HG03354 (cell line): ENCODE data around the gene ANKDD1A.
A peak's percentile ranks its signal among the peaks of the same experiment; 100 is the strongest.

Experiments
- ATAC-seq: cut with Tn5 transposase; IDR thresholded peaks from one replicate; pipeline ENCODE4 v1.9.1; 2021; ENCODE audit warnings: mild to moderate bottlenecking; ENCODE audit not compliant: unreplicated experiment, poor library complexity, severe bottlenecking

ANKDD1A gene

GRCh38 chr15:64911311-64912186, at the start of gene ANKDD1A:
ANKDD1A (plus strand) TSS chr15:64911902; CDS start chr15:64911931, 29 bp downstream.
- peak; percentile 70 for ATAC-seq

DNA sequence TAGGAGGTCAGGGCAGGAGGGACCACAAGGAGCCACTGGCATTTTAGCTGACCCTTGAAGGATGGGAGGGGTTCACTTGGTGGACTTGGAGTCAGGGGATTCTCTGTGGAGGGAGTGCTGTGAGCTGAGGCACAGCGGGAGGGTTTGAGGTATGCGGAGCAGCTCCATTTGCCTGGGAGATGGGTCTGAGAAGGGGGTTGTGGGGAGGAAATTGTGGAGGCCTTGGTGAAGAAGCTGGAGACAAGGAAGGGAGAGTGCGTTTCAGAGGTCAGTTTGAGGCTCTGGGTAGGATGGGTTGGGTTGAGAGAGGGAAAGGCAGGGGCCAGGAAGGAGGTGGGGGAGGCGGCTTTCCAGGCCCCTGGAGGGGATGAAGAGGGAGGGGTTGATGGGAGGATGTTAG, 49.7 kb upstream of the ANKDD1A start:
- ATAC-seq, result no peak

GRCh38 chr15:64862408-64862807, 49.3 kb upstream of the ANKDD1A start:
- no peak for ATAC-seq

- no peak for ATAC-seq
Observed at GRCh38 chr15:64864068-64864467, 47.6 kb upstream of the ANKDD1A start.

DNA sequence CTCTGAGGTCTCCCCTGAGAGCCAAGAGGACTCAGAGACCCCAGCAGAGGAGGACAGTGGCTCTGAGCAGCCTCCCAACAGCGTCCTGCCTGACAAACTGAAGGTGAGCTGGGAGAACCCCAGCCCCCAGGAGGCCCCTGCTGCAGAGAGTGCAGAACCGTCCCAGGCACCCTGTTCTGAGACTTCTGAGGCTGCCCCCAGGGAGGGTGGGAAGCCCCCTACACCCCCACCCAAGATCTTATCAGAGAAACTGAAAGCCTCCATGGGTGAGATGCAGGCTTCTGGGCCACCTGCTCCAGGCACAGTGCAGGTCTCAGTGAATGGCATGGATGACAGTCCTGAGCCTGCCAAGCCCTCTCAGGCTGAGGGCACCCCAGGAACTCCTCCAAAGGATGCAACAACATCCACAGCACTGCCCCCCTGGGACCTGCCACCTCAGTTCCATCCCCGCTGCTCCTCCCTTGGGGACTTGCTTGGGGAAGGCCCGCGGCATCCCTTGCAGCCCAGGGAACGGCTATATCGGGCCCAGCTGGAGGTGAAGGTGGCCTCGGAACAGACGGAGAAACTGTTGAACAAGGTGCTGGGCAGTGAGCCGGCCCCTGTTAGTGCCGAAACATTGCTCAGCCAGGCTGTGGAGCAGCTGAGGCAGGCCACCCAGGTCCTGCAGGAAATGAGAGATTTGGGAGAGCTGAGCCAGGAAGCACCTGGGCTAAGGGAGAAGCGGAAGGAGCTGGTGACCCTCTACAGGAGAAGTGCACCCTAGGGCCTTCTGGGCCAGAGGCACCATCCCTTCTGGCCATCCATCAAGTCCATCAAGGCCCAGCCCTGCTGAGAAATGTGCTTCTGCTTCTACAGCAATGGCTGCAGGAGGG, 46.3 kb upstream of the ANKDD1A start:
- ATAC-seq, result no peak

DNA sequence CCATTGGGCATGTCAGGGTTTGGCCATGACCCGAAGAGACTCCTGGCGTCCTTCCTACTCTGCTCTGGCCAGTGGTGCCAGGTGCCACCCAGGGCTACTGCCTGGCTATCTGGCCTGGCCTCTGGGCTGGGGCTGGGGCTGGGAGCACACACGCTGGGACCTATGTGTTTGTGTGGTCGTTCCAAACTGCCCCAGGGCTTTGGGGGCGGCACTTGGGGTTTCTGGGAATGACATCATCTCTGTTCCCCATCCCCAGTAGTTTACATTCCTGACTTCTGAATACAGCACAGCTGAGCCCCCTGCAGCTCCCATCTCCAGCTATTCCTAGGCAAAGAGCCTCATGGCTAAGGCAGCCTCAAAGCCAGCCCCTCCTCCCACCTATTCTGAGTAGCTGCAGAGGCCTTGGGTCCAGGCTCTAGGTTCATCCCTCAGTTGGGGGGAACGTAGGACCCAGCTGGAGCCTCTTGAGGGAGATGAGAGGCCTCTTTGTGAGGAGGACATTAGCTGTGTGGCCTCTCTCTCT, 45.6 kb upstream of the ANKDD1A start:
- ATAC-seq, result no peak

GRCh38 chr15:64869501-64869900, 42.2 kb upstream of the ANKDD1A start:
- no peak for ATAC-seq

DNA sequence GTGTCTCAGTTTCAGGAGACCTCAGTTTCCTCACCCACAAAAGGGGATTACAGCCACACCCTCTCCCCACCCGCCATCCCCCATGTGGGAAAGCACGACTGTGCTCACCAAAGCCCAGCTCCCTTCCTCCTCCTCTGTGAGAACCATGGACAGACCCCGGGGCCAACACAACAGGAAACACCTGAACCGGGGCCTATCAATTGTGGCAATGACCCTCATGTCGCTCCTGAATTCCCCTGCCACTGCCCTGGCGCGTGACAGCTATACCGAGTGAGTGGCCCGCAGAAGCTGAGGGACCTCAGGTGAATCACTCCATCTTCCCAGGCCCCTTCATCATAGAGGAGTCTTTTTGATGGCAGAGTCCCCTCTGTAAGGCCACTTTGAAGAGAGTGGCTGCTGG, 41.3 kb upstream of the ANKDD1A start:
- ATAC-seq, result no peak

- ATAC-seq, result no peak
Observed at GRCh38 chr15:64875641-64876223, 36.0 kb upstream of the ANKDD1A start.

DNA sequence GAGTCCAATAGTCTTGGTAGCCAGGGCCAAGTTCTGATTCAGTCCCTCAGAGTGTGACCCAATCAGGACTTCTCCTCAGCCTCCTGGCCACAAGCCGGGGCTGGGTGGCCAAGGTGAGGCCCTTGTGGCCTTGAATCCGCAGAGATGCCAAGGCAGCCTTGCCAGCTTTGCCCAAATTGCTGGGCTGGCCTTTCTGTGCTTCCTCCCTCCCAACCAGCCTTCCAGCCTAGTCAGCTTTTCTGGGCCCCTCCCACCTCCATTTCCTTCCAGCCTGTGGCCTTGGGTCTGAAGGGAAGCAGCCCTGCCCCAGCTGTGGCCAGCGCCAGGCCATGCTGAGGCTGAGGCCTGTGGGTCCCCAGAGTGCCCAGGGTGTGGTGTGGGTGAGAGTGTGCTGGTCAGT, 34.3 kb upstream of the ANKDD1A start:
- no peak for ATAC-seq

DNA sequence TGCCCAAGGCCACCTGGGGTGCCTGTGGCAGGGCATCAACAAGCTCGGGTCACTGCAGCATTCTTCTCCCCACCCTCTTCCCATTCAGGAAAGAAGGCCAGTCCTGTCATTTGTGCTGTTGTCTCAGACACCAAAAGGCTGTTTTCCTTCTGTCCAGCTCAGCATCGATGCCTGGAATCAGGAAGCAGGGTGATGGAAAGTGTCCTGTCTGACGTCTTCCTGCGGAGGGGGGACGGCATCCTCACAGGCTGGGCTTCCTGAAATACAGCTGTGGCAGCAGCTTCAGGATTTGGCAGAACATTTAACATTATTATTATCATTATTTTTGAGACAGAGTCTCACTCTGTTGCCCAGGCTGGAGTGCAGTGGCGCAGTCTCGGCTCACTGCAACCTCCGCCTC, 33.0 kb upstream of the ANKDD1A start:
- ATAC-seq, result no peak

- no peak for ATAC-seq
Observed at GRCh38 chr15:64883100-64883581, 28.6 kb upstream of the ANKDD1A start.

GRCh38 chr15:64883997-64884511, 27.6 kb upstream of the ANKDD1A start:
- peak; percentile 56 for ATAC-seq

DNA sequence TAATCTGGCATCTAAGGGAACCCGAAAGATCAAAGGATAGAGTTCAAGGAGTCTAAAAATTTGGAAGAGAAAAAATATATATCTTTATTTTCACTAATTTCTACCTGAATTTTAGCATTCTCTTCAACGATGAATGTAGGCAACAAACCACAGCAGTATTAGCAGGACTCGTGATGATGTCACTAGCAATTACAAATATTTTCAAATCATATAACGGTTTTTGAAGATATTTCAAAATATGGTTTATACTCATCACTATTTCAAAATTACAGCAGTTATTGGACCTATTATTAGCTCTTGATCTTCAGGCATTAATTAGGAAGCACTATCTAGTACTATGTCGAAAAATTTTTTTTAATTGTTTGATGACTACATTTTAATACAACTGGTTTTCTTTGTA, 27.0 kb upstream of the ANKDD1A start:
- ATAC-seq, result no peak

GRCh38 chr15:64888336-64888735, 23.4 kb upstream of the ANKDD1A start:
- no peak for ATAC-seq

GRCh38 chr15:64891561-64891960, 20.1 kb upstream of the ANKDD1A start:
- no peak for ATAC-seq

DNA sequence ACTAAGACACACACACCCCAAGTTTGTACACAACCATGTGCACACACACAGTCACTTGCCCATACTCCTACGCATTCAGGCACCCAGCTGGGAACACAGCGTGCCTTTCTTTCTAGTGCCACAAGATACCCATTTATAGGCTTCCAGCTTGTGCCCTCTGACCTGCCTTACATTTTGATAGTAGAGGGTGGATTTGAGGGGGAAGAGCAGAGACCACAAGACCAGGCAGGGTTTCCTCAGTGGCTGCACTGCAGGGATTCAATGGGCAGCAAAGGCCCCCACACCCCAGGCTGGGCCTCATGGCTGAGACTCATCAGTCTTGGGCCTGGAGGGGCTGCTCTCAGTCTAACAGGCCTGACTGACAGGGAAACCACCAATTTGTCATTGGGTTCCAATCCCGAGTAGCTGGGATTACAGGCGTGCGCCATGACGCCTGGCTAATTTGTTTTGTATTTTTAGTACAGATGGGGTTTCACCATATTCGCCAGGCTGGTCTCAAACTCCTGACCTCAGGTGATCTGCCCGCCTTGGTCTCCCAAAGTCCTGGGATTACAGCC, 18.8 kb upstream of the ANKDD1A start:
- ATAC-seq, result no peak

DNA sequence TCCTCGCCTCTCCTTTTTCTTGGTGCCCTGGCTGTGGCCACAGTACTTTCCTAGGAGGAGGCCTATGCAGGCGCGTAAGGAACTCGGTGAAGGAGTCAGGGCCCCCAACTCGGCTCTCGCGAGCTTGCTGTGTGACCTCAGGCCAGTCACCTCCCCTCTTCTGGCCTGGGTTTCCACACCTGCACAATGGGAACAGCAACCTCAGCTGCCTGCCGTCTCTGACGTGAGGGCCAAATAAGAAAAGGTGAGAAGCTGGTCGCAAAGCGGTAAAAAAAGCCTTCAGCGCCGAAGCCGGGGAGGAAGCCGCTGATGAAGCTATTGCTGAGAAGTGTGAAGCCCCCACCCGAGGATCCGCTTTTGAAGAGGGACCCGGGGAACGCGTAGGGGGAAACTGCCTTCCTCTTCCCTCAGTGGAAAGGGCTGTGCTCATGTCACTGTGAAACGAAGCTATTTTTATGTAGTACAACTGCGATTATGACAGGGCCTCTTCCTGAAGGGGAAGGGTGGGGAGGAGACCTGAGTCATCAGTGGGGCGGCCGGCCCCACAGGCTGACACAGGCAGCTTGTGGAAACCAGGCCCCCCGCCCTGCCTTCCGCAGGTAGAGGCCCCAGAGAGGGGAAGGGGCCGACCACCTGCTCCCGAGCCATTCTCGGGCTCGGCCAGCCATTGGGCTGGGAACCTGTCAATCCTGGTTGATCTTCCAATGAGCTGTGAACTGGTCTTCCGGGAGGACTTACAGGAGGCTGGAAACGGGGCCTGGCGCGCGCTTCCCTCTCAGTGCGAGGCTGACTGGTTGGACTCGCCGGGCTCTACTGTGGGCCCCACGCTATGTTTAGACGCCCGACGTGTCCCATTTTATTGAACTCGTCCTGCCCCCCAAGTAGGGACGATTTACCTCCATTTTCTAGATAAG, 18.0 kb upstream of the ANKDD1A start:
- peak; percentile 67 for ATAC-seq
